ENCODE measurements around the gene DPEP2.
A peak's percentile ranks its signal among the peaks of the same experiment; 100 is the strongest.

The DPEP2 gene

DNA sequence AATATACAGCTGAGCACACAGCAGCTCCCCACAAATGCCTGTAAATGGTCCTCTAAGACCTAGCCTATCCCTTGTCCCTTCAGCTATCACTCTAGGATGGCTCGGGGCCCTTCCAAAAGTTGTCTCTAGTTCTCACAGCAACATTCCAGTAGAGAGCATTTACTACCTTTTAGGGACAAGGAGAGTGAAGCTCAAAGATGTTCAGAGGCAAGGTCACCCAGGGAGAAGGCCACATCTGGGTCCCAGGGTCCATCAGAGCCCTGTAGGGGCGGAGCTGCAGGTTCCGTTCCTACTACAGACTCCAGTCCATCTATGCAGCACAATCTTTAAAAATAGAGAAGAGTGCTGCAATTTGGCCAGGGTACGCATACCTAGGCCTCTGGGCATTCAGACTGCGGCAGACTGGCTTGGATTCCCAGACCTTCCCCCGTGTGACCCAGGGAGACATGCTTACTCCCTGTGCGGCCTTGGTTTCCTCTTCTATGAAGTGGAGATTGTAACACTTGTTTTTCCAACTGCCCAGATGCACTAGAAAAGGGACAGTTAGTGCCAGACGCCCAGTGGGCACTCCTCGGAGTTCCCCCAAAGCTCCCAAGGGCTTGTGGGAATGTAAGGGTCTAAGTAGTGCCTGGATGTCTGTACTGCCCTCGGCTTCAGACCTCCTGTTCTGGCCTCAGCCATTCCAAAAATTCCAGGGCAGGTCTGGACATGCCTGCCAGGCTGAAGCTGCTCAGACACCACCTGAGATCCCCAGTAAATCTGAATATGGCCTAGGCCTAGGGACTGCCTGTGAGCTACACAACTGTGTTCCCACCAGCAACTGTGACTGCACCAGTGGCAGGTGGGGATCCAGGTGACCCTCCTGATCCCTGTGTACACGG, 33.4 kb downstream of the DPEP2 start:
- H3K27me3 ChIP-seq (ENCODE audit: insufficient read depth, poor library complexity, severe bottlenecking) = no peaks in the 10 kb centered on the region
- DNase-seq (ENCODE audit: low spot score) (no peak), ATAC-seq (ENCODE audit: low read depth) (peak; percentile 15; the same call in 1 of the 3 replicates)
- TF ChIP-seq CTCF (IDR thresholded peaks at IDR 0.05; ENCODE audit: poor library complexity, severe bottlenecking) = no peak
- peak overlapping the region; percentile 77 for H3K4me3 ChIP-seq (ENCODE audit: severe bottlenecking)
- peak overlapping the region; percentile 77 for H3K27ac ChIP-seq (ENCODE audit: poor library complexity, severe bottlenecking)
- H3K9me3 ChIP-seq (ENCODE audit: severe bottlenecking) = no peaks in the 10 kb centered on the region
- H3K36me3 ChIP-seq (ENCODE audit: low read depth) = peaks cover 38% of the 10 kb centered on the region
- H3K4me1 ChIP-seq (ENCODE audit: insufficient read depth, poor library complexity, severe bottlenecking) = peaks cover 28% of the 10 kb centered on the region

DNA sequence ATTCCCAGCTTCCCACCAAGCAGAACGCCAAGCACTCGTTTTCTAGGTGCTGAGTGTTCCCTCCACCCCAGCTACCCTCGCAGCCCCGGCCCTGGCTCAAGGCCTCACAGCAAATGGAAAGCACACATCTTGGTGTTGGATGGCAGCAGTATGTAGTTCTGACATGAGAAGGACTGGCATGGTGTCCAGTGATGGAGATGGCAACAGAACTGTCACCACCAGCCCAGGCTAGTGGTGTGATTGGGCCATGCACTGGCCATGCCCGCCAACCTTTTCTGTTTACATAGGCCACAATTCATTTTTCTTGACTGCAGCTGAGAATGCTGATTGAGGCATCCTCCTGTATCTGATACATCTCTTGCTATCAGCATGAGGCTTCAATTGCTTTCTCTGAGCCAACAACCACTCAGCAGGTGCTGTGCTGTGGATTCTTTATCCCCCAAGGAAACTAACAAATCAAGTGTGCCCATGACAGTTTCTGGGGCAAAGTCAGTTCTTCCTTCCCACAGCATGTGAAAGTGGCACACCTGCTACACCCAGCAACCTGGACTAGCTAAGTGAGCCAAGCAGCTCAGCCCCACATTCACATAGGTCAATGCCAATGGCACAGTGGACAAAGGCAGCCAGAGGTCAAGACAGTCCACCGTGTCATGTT, 34.7 kb downstream of the DPEP2 start:
- ATAC-seq (ENCODE audit: low read depth) (no peak), DNase-seq (ENCODE audit: low spot score) (no peak)
- H3K27ac ChIP-seq (ENCODE audit: poor library complexity, severe bottlenecking) = no peak overlapping the region
- H3K36me3 ChIP-seq (ENCODE audit: low read depth) = peaks cover 51% of the 10 kb centered on the region
- H3K4me1 ChIP-seq (ENCODE audit: insufficient read depth, poor library complexity, severe bottlenecking) = peaks cover 40% of the 10 kb centered on the region
- H3K4me3 ChIP-seq (ENCODE audit: severe bottlenecking) = no peak overlapping the region
- no peak for TF ChIP-seq CTCF (IDR thresholded peaks at IDR 0.05; ENCODE audit: poor library complexity, severe bottlenecking)
- no peaks in the 10 kb centered on the region for H3K27me3 ChIP-seq (ENCODE audit: insufficient read depth, poor library complexity, severe bottlenecking)
- H3K9me3 ChIP-seq (ENCODE audit: severe bottlenecking) = no peaks in the 10 kb centered on the region

DNA sequence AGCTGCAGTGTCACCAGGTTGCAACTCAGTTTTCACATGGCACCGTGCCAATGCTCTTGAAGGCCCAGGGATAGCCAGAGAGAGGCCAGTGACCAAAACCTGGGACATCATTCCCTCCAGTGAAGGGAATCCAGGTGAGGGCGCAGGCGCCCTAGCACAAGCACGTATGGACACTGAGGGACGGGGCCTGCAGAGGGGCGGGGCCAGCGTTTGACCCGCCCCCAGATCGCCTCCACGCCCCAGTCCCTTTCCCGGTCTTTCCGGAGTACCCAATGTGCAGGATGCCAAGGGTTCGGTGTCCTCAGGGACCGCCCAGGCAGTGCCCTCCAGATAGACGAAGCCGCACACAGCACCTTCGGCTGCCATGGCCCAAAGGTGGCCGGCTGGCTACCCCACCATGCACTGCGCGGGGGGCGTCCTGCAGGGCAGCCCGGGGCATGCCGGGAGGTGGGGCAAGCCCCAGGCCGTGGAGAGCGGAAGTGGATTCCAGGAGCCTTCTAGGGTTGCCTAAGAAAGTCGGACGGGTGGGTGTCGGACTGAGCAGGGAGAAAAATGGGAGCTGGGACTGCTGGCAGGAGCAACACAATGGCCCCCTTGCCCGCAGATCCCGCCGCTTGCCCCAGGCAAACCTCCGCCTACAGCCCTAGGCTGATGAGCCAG, 35.5 kb downstream of the DPEP2 start:
- Histone ChIP-seq H3K27ac (ENCODE audit: poor library complexity, severe bottlenecking) (no peak overlapping the region), H3K27me3 (ENCODE audit: insufficient read depth, poor library complexity, severe bottlenecking) (no peaks in the 10 kb centered on the region), H3K4me1 (ENCODE audit: insufficient read depth, poor library complexity, severe bottlenecking) (peaks cover 40% of the 10 kb centered on the region), H3K4me3 (ENCODE audit: severe bottlenecking) (no peak overlapping the region), H3K9me3 (ENCODE audit: severe bottlenecking) (no peaks in the 10 kb centered on the region), H3K36me3 (ENCODE audit: low read depth) (peaks cover 59% of the 10 kb centered on the region)
- no peak for TF ChIP-seq CTCF (IDR thresholded peaks at IDR 0.05; ENCODE audit: poor library complexity, severe bottlenecking)
- ATAC-seq (ENCODE audit: low read depth) = no peak
- DNase-seq (ENCODE audit: low spot score) = no peak

DNA sequence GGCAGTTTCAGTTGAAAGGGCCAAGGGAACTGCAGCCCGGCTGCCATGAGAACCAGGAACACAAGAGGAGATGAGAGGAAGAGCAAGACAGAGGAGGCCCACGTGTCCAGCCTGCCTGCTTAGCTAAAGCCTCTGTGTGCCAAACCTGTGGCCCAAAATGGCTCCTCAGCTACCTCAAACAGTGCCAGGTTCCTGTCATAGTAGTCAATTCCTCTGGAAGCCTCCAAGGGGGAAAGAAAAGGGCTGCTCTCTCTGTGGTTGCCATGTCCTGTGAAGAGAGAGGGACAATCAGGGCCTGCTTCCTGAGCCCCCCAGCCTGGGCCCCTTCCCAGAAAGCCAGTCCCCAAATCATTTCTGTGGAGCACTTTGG, 36.0 kb downstream of the DPEP2 start:
- TF ChIP-seq CTCF (IDR thresholded peaks at IDR 0.05; ENCODE audit: poor library complexity, severe bottlenecking) = no peak
- no peak overlapping the region for H3K27ac ChIP-seq (ENCODE audit: poor library complexity, severe bottlenecking)
- H3K4me1 ChIP-seq (ENCODE audit: insufficient read depth, poor library complexity, severe bottlenecking) = peaks cover 40% of the 10 kb centered on the region
- H3K9me3 ChIP-seq (ENCODE audit: severe bottlenecking) = no peaks in the 10 kb centered on the region
- peaks cover 64% of the 10 kb centered on the region for H3K36me3 ChIP-seq (ENCODE audit: low read depth)
- no peak overlapping the region for H3K4me3 ChIP-seq (ENCODE audit: severe bottlenecking)
- H3K27me3 ChIP-seq (ENCODE audit: insufficient read depth, poor library complexity, severe bottlenecking) = no peaks in the 10 kb centered on the region
- no peak for ATAC-seq (ENCODE audit: low read depth)
- no peak for DNase-seq (ENCODE audit: low spot score)
